ENCODE measurements around the gene INO80E. TPM values are rescaled to one million over a fixed set of nuclear protein-coding genes. Genes with fewer than 3 reads are reported as not detected.

Gene INO80E
- total RNA-seq, 3 donors from 2014 or later (not counting 1 experiment from before 2014, with no cell fraction given), result 75.0 to 107 (median 99.5) TPM

DNA sequence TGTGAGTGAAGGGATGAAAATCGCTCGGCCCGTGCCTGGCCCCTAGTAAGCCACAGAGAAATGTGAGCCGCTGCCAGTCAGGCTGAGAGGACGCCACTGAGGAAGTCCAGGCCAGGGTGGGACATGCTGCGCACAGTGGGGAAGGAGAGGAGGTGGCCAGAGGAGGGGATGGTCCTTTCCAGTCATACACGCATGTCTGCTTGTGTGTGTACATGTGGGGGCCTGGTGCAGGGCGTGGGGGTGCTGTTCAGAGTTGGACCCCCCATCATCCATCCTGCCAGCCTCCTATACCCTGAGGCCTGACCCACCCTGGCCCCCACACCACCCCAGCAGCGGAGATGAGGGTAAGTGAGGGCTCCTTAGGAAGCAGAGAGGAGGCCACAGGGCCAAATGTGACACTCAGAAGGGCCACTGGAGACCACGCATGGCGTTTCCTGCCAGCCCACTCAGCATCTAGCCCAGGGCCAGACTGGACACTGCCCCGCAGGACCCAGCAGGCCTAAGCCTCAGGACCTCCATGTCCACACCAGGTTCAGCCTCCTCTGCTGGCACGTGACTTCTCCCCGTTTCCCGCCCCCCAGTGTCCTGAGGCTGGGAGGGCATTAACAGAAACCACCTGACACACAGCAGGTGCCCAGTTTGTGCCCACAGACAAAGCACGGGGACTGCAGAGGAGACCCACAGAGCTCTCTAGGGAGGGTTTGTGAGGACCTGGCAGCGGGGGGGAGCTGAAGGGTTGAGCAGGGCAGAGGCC lies 7.8 kb downstream of the INO80E start:
- Histone ChIP-seq H3K4me1 (ENCODE audit: control insufficient read depth, insufficient read depth, low read length) (peaks cover 2% of the 10 kb centered on the region), H3K36me3 (ENCODE audit: control insufficient read depth, insufficient read depth, low read length) (peaks cover 19% of the 10 kb centered on the region), H3K4me3 (ENCODE audit: low read length) (no peak overlapping the region), H3K9me3 (ENCODE audit: control insufficient read depth, insufficient read depth, low read length) (no peaks in the 10 kb centered on the region), H3K27ac (ENCODE audit: low read length) (no peak overlapping the region), H3K27me3 (ENCODE audit: control insufficient read depth, insufficient read depth, low read length) (no peaks in the 10 kb centered on the region)
- Mint-ChIP-seq H3K27me3 (ENCODE audit: low read depth in 2 of 2) (peaks cover 0 to 3% of the 10 kb centered on the region in 2 donors), H3K4me3 (no peak overlapping the region), H3K4me1 (peaks cover 0 to 26% of the 10 kb centered on the region in 2 donors), H3K36me3 (no peaks in the 10 kb centered on the region), H3K27ac (no peak overlapping the region), H3K9me3 (no peaks in the 10 kb centered on the region)
- ATAC-seq (no peak), DNase-seq (no peak)
- WGBS (ENCODE audit: insufficient coverage), result 88% methylated on average over 15 of the region's 17 CpGs
- intact Hi-C loops (cut with micrococcal nuclease), result no loop called here
- TF ChIP-seq CTCF (IDR thresholded peaks at IDR 0.05), result no peak

DNA sequence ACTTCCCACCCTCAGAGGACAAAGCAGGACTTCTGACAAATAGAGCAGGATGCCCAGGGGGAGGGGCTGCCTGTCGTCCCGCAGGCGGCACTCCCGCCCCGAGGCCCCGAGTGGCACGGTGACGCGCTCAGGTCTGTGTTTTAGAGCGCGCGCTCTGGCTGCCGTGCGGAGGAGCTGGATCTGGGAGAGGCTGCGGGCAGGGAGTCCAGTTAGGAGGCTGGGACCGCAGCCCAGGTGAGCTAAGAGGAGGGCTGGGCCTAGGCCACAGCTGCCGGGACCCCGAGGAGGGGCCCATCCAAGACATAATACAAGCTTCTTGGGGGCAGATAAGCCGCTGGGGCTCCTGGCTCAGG lies 8.4 kb downstream of the INO80E start:
- Mint-ChIP-seq H3K36me3 (no peaks in the 10 kb centered on the region), H3K27ac (no peak overlapping the region), H3K4me3 (no peak overlapping the region), H3K27me3 (ENCODE audit: low read depth in 2 of 2) (peaks cover 0 to 8% of the 10 kb centered on the region in 2 donors), H3K4me1 (peaks cover 0 to 25% of the 10 kb centered on the region in 2 donors), H3K9me3 (no peaks in the 10 kb centered on the region)
- WGBS (ENCODE audit: insufficient coverage), result 73% methylated on average over 19 of the region's 19 CpGs
- DNase-seq, result no peak
- intact Hi-C loops (cut with micrococcal nuclease), result no loop called here
- no peak overlapping the region for H3K27ac ChIP-seq (ENCODE audit: low read length)
- no peak overlapping the region for H3K4me3 ChIP-seq (ENCODE audit: low read length)
- no peaks in the 10 kb centered on the region for H3K27me3 ChIP-seq (ENCODE audit: control insufficient read depth, insufficient read depth, low read length)
- no peak for TF ChIP-seq CTCF (IDR thresholded peaks at IDR 0.05)
- H3K9me3 ChIP-seq (ENCODE audit: control insufficient read depth, insufficient read depth, low read length), result no peaks in the 10 kb centered on the region
- peaks cover 17% of the 10 kb centered on the region for H3K36me3 ChIP-seq (ENCODE audit: control insufficient read depth, insufficient read depth, low read length)
- peaks cover 2% of the 10 kb centered on the region for H3K4me1 ChIP-seq (ENCODE audit: control insufficient read depth, insufficient read depth, low read length)
- no peak for ATAC-seq

- Mint-ChIP-seq H3K9me3 (no peaks in the 10 kb centered on the region), H3K4me1 (peaks cover 0 to 20% of the 10 kb centered on the region in 2 donors), H3K27me3 (ENCODE audit: low read depth in 2 of 2) (peaks cover 0 to 9% of the 10 kb centered on the region in 2 donors), H3K4me3 (no peak overlapping the region), H3K36me3 (no peaks in the 10 kb centered on the region), H3K27ac (no peak overlapping the region)
- no peak for ATAC-seq
- peaks cover 2% of the 10 kb centered on the region for H3K27me3 ChIP-seq (ENCODE audit: control insufficient read depth, insufficient read depth, low read length)
- no peak overlapping the region for H3K4me3 ChIP-seq (ENCODE audit: low read length)
- DNase-seq, result no peak
- peaks cover 2% of the 10 kb centered on the region for H3K4me1 ChIP-seq (ENCODE audit: control insufficient read depth, insufficient read depth, low read length)
- no peaks in the 10 kb centered on the region for H3K9me3 ChIP-seq (ENCODE audit: control insufficient read depth, insufficient read depth, low read length)
- intact Hi-C loops (cut with micrococcal nuclease), result loop anchor here (5.0 kb wide), 1 partner anchor 303 kb away; no protein-coding TSS in a partner anchor
- no peak overlapping the region for H3K27ac ChIP-seq (ENCODE audit: low read length)
- WGBS (ENCODE audit: insufficient coverage), result 32% methylated on average over 11 of the region's 11 CpGs
- peaks cover 16% of the 10 kb centered on the region for H3K36me3 ChIP-seq (ENCODE audit: control insufficient read depth, insufficient read depth, low read length)
- no peak for TF ChIP-seq CTCF (IDR thresholded peaks at IDR 0.05)
These were observed 8.8 kb downstream of the INO80E start for GRCh38 chr16:30004811-30005242.
